GM12865 (cell line): ENCODE results near the gene ARGLU1.

ENCODE experiments used
- DNase-seq: peaks from one replicate; pipeline ENCODE4 v3.0.0; 2010; ENCODE audit warnings: low read depth
- H3K4me3 ChIP-seq: 2 replicates; pipeline ENCODE4 v1.5.1; 2011; ENCODE audit warnings: mild to moderate bottlenecking, low read depth, low read length, control low read depth
- TF ChIP-seq, protein P1 (sequence below): IDR thresholded peaks from 2 replicates; pipeline ENCODE4 v1.5.1; 2011; ENCODE audit warnings: low read length, control low read depth, low read depth, inconsistent platforms; ENCODE audit not compliant: insufficient read depth; ENCODE audit errors: missing control alignments

Gene ARGLU1

GRCh38 chr13:106530980-106531481, 36.9 kb downstream of the ARGLU1 start:
- TF ChIP-seq, protein P1, sequence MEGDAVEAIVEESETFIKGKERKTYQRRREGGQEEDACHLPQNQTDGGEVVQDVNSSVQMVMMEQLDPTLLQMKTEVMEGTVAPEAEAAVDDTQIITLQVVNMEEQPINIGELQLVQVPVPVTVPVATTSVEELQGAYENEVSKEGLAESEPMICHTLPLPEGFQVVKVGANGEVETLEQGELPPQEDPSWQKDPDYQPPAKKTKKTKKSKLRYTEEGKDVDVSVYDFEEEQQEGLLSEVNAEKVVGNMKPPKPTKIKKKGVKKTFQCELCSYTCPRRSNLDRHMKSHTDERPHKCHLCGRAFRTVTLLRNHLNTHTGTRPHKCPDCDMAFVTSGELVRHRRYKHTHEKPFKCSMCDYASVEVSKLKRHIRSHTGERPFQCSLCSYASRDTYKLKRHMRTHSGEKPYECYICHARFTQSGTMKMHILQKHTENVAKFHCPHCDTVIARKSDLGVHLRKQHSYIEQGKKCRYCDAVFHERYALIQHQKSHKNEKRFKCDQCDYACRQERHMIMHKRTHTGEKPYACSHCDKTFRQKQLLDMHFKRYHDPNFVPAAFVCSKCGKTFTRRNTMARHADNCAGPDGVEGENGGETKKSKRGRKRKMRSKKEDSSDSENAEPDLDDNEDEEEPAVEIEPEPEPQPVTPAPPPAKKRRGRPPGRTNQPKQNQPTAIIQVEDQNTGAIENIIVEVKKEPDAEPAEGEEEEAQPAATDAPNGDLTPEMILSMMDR, result no peak
- H3K4me3 ChIP-seq, result no peak overlapping the region
- no peak for DNase-seq

DNA sequence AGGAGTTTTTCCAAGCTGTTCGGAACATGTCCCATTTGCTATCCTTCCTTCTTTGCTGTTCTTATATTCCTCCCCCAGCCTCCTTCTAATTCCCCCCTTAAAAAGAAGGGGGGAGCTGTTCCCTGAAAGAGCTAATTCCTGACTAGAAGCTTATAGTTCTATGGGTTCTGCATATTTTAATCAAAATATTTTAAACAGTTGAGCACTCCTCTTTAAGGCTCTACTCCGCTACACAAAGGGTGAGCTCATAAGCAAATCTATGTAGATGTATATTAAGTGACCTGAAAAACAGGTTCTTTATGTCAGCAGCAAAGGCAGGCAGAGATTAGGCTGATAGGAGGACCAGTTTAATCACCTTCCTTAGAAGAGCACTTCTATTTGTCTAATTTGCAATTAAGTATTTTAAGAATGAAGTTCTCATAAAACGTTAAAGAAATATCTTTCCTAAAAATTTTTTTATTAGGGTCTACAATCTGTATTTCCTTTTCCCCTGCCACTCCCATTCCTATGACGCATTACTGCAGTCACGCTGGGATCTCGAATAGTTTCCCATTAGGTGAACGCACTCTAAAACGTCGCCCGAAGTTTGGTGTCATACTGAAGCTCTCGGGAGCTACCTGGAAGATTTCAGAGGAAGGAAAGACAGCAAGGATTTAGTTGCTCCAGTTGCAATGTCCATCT, 37.6 kb downstream of the ARGLU1 start:
- no peak overlapping the region for H3K4me3 ChIP-seq
- TF ChIP-seq, protein P1, result no peak
- DNase-seq, result no peak

DNA sequence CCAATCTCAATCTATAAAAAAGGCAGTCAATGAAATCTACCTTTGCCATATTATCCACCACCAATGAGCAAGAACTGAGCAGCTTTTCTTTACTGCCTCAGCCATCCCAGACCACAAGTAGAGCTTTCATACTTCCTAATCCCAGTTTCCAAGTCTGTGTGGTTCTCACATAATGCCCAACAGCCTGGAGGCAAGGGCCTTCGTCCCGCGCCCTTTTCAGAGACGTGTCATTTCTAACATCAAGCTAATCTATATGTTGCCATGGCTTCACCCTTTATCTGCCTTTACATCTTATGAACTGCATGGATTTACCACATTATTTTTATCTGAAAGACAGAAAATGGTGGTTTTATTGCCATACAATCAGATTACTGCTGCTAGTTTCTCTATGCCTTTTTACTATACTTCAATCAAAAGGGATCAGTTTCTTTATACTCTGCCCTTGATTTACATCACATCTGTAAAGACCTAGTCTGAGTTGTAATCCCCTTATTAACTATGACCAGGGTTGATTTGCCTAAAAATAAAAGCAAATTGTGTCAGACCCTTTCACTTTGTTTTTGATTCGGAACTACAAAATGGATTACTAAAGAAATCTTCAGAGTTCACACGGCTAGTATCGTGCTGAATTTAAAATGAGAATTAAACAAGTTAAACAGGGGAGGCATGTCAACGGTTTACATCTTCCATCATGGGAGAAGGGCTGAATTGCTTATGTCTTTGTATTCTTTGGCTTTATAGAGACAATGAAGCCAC, 38.3 kb downstream of the ARGLU1 start:
- no peak overlapping the region for H3K4me3 ChIP-seq
- TF ChIP-seq, protein P1, result no peak
- DNase-seq, result no peak

DNA sequence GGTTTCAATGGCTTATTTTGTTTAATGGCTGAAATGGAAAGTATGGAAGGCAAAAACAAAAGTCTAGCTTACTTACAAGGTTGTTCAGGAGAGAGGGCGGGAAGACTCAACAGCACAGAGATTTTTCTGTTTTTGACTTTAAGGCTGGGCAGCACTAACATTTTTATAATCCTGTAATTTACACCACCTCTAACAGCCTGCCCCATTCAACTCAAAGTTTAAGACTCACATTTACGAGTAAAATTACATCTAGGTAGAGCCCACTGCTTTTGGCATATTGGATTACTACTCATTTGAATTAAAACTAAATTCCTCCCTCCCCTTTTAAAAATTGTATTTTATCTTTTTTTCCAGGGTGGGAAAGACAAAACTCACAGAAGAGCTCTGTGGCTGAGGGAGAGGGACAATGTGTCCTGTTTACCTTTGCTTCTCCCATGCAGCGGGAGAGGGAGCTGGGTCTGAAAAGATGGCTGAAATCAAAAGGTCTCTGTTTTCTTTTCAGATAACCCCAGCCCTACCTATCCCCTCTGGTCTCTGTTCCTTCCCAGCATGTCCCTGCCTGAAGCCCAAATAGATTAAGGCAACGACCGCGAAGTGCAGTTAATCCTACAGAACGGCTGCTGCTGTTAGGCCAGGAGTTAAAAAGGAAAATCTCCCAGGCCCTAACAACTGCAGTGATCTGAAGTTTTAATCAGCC, 39.1 kb downstream of the ARGLU1 start:
- DNase-seq, result no peak
- TF ChIP-seq, protein P1, result no peak

GRCh38 chr13:106527826-106528225, 40.1 kb downstream of the ARGLU1 start:
- no peak overlapping the region for H3K4me3 ChIP-seq
- DNase-seq, result no peak
- TF ChIP-seq, protein P1, result no peak

More for the DNA sequence above, 39.1 kb downstream of the ARGLU1 start:
- no peak overlapping the region for H3K4me3 ChIP-seq

GRCh38 chr13:106527445-106527801, 40.5 kb downstream of the ARGLU1 start:
- H3K4me3 ChIP-seq, result no peak overlapping the region
- no peak for DNase-seq
- TF ChIP-seq, protein P1, result no peak
